Karpas-422 (cell line): ENCODE measurements around the gene TNFAIP8L2. TPM values are rescaled to one million over a fixed set of nuclear protein-coding genes. Genes with fewer than 3 reads are reported as not detected.
"Not testable (repeated sequence)": the region's sequence is repeated elsewhere in the genome, so short reads cannot be mapped to it uniquely, and the experiment has no call there.

ENCODE experiments used
- DNase-seq: peaks from one replicate; pipeline ENCODE4 v3.0.0-alpha.2; 2015
- H2AFZ ChIP-seq: fragments of 200-600 bp; sonication (generic); 2 replicates; pipeline ENCODE4 v1.6.1; 2014; ENCODE audit warnings: antibody characterized with exemption, low read length, mixed read lengths
- H3K27ac ChIP-seq: fragments of 200-600 bp; sonication (generic); 2 replicates; pipeline ENCODE4 v1.5.1; 2014; ENCODE audit warnings: mild to moderate bottlenecking, low read length, moderate library complexity
- H3K27me3 ChIP-seq: fragments of 200-600 bp; sonication (generic); 2 replicates; pipeline ENCODE4 v1.6.1; 2014; ENCODE audit warnings: low read length, mixed read lengths
- H3K36me3 ChIP-seq: fragments of 200-600 bp; sonication (generic); 2 replicates; pipeline ENCODE4 v1.6.1; 2014; ENCODE audit warnings: low read length, mixed read lengths; ENCODE audit not compliant: insufficient read depth
- H3K4me1 ChIP-seq: fragments of 200-600 bp; sonication (generic); 2 replicates; pipeline ENCODE4 v1.6.1; 2014; ENCODE audit warnings: mild to moderate bottlenecking, low read length, mixed read lengths
- H3K4me2 ChIP-seq: fragments of 200-600 bp; sonication (generic); 2 replicates; pipeline ENCODE4 v1.6.1; 2014; ENCODE audit warnings: low read length, low read depth, mild to moderate bottlenecking; ENCODE audit not compliant: poor library complexity, severe bottlenecking
- H3K4me3 ChIP-seq: fragments of 200-600 bp; sonication (generic); 2 replicates; pipeline ENCODE4 v1.5.1; 2014; ENCODE audit warnings: mild to moderate bottlenecking, antibody characterized with exemption, low read length, mixed read lengths
- H3K79me2 ChIP-seq: fragments of 200-600 bp; sonication (generic); 2 replicates; pipeline ENCODE4 v1.6.1; 2014; ENCODE audit warnings: mild to moderate bottlenecking, low read length, mixed read lengths
- H3K9ac ChIP-seq: fragments of 200-600 bp; sonication (generic); 2 replicates; pipeline ENCODE4 v1.6.0; 2014; ENCODE audit warnings: low read length
- H3K9me2 ChIP-seq: fragments of 200-600 bp; sonication (generic), shearing (Covaris generic); replicated peaks from 2 replicates; pipeline ENCODE4 v1.6.0; 2014; ENCODE audit warnings: mild to moderate bottlenecking, low read length, moderate library complexity; ENCODE audit not compliant: insufficient read depth
- H3K9me3 ChIP-seq: fragments of 300-700, 200-600 bp; sonication (generic); 2 replicates; pipeline ENCODE4 v1.6.1; 2014; ENCODE audit warnings: low read length, mixed read lengths
- H4K20me1 ChIP-seq: fragments of 200-600 bp; sonication (generic); 2 replicates; pipeline ENCODE4 v1.6.1; 2014; ENCODE audit warnings: mild to moderate bottlenecking, antibody characterized with exemption, low read length, low read depth; ENCODE audit not compliant: insufficient read depth
- total RNA-seq: library from RNA; depleted of rRNA; stranded (reverse); fragments of >200 nt; shearing (Covaris generic); gene quantifications from 2 replicates; pipeline ENCODE4 v1.2.3, GENCODE V29; 2014; ENCODE audit warnings: low replicate concordance; rRNA removed

TNFAIP8L2 gene
- total RNA-seq, 1 experiment from 2014 or later, result 30.7 TPM

DNA sequence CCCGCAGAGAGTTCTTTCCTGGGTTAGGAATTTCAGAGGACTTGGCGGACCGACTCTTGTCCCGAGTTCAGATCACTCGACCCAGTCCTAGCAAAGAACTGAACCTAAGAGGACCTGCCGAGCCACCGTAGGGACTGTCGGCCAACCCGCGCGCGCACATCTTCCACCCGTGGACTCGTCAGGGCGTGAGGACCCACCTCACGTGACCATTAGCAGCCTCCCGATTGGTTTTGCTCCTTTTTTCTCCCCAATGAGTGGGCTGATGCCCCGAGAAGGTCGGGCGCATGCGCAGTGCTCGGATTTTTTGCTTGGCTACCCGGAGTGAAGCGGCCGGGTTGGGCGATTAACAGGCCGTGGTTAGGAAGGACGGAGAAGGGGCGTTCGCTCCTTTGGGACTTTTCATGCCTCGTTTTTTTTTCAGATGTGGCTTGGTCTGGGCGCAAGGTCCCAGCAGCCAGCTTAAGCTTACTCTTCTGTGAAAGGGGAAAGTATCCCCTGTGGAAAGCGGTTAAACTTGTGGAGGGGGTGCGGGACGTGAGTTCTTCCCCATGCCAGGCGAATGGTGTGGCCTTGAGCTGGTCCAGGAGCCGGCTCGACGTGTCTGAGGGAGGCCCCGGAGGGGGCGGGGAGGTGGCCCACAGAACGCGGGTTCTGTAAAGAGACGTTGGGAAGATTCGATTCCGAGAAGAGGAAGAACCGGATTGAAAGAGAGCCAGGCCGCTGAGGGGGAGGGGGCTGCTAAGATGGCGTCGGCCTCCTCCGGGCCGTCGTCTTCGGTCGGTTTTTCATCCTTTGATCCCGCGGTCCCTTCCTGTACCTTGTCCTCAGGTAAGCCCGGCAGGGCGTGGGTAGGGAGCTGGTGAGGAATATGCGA, 42.0 kb downstream of the TNFAIP8L2 start, which contains the start of gene PIP5K1A:
TSS of gene PIP5K1A (plus strand) at position 299 of the 874 bp plus-strand sequence. CDS start at position 744, 445 bp downstream.
- H3K27me3 ChIP-seq, result no peaks in the 10 kb centered on the region
- H3K9me3 ChIP-seq, result no peaks in the 10 kb centered on the region
- H3K9ac ChIP-seq, result peak within 1 kb of the TSS; percentile 82
- H3K4me1 ChIP-seq, result peaks cover 31% of the 10 kb centered on the region
- H3K79me2 ChIP-seq, result peaks cover 50% of the 10 kb centered on the region
- peaks cover 28% of the 10 kb centered on the region for H4K20me1 ChIP-seq
- H3K9me2 ChIP-seq, result no peaks in the 10 kb centered on the region
- H3K4me2 ChIP-seq, result peak within 1 kb of the TSS; percentile 100
- DNase-seq, result peak; percentile 99
- H2AFZ ChIP-seq, result peak within 1 kb of the TSS; percentile 8; the same call in 1 of the 2 replicates
- peak within 1 kb of the TSS; percentile 94 for H3K4me3 ChIP-seq
- peaks cover 20% of the 10 kb centered on the region; the same call in 1 of the 2 replicates for H3K36me3 ChIP-seq
- peak within 1 kb of the TSS; percentile 72 for H3K27ac ChIP-seq

DNA sequence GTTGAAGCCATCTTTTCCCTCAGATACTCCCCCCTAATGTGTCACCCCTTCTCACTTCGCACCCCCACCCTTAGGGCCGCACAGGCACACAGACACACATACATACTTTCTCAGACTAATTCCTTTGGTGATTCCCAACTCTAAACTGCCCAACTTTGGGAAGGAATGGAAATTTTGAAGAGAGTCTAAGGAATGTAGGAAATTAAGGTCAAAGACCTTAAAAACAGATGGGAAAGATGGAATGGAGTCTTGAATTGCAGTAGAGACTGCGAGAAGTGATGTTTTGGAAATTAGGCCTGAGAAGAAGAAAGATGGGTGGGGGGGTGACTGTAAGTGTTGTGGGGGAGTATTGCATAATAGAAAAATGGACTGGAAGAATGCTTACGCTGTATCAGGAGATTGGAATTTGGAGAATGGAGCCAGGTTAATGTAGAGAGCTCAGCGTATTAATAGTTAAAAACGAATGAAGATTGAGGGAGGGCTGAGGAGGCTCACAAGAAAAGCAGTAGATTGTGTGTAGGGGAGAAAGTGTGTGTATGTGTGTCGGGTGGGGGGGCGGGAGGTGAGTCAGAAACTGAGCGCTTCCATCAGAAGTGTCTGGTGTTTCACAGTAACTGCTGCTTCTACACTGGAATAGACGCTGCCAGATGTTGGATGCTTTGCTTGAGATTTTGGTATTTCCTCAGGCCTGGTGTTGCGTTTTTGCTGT, 43.6 kb downstream of the TNFAIP8L2 start:
- Histone ChIP-seq H2AFZ (no peak overlapping the region), H3K4me1 (peaks cover 31% of the 10 kb centered on the region), H3K79me2 (peaks cover 65% of the 10 kb centered on the region), H4K20me1 (peaks cover 28% of the 10 kb centered on the region), H3K27me3 (no peaks in the 10 kb centered on the region), H3K9me2 (no peaks in the 10 kb centered on the region), H3K4me2 (peak overlapping the region; percentile 100), H3K9ac (peak overlapping the region; percentile 82), H3K27ac (peak overlapping the region; percentile 72), H3K36me3 (peaks cover 28% of the 10 kb centered on the region; the same call in 1 of the 2 replicates), H3K4me3 (peak overlapping the region; percentile 94), H3K9me3 (no peaks in the 10 kb centered on the region)
- DNase-seq, result no peak

GRCh38 chr1:151205381-151205965, 49.0 kb downstream of the TNFAIP8L2 start:
- H3K27me3 ChIP-seq, DNase-seq, H3K4me2 ChIP-seq, H3K4me3 ChIP-seq, H3K27ac ChIP-seq, H3K9me2 ChIP-seq, H2AFZ ChIP-seq, H3K9ac ChIP-seq, H3K4me1 ChIP-seq, H3K9me3 ChIP-seq: not testable (repeated sequence)
- peaks cover 31% of the 10 kb centered on the region for H4K20me1 ChIP-seq
- peaks cover 97% of the 10 kb centered on the region for H3K79me2 ChIP-seq
- H3K36me3 ChIP-seq, result peaks cover 42% of the 10 kb centered on the region

Other genes with a start within 250 kb of the TNFAIP8L2 start
- 47.0 and 60.1 TPM in 2 replicates for gene SETDB1, start 230.3 kb upstream of the TNFAIP8L2 start, total RNA-seq
- 91.6 and 140 TPM in 2 replicates for gene CERS2, start 181.8 kb upstream of the TNFAIP8L2 start, total RNA-seq
- gene ANXA9, start 174.4 kb upstream of the TNFAIP8L2 start, total RNA-seq, result 0.19 and 0.47 TPM in 2 replicates
- gene MINDY1, start 149.7 kb upstream of the TNFAIP8L2 start, total RNA-seq, result 9.9 and 13.0 TPM in 2 replicates
- gene PRUNE1, start 148.2 kb upstream of the TNFAIP8L2 start, total RNA-seq, result 28.8 and 35.0 TPM in 2 replicates
- gene BNIPL, start 120.1 kb upstream of the TNFAIP8L2 start, total RNA-seq, result 0.63 and 1.4 TPM in 2 replicates
- gene C1orf56, start 108.9 kb upstream of the TNFAIP8L2 start, total RNA-seq, result 2.5 and 4.6 TPM in 2 replicates
- 90.8 and 100 TPM in 2 replicates for gene CDC42SE1, start 97.0 kb upstream of the TNFAIP8L2 start, total RNA-seq
- gene MLLT11, start 96.3 kb upstream of the TNFAIP8L2 start, total RNA-seq, result 5.3 and 8.3 TPM in 2 replicates
- gene GABPB2, start 85.9 kb upstream of the TNFAIP8L2 start, total RNA-seq, result 6.7 and 6.9 TPM in 2 replicates
- 1.4 and 1.6 TPM in 2 replicates for gene SEMA6C, start 10.0 kb upstream of the TNFAIP8L2 start, total RNA-seq
- gene LYSMD1, start 9.3 kb downstream of the TNFAIP8L2 start, total RNA-seq, result 2.1 and 6.6 TPM in 2 replicates
- 78.9 and 84.1 TPM in 2 replicates for gene SCNM1, start 9.5 kb downstream of the TNFAIP8L2 start, total RNA-seq
- gene TMOD4, start 19.3 kb downstream of the TNFAIP8L2 start, total RNA-seq, result 0.52 TPM in 1 of 2 replicates, not detected in the other
- gene VPS72, start 33.5 kb downstream of the TNFAIP8L2 start, total RNA-seq, result 54.4 and 59.8 TPM in 2 replicates
- 72.8 and 75.9 TPM in 2 replicates for gene PIP5K1A, start 41.9 kb downstream of the TNFAIP8L2 start, total RNA-seq
- 99.7 and 167 TPM in 2 replicates for gene PSMD4, start 98.1 kb downstream of the TNFAIP8L2 start, total RNA-seq
- 21.3 and 33.5 TPM in 2 replicates for gene ZNF687, start 125.7 kb downstream of the TNFAIP8L2 start, total RNA-seq
- gene PI4KB, start 170.8 kb downstream of the TNFAIP8L2 start, total RNA-seq, result 29.4 and 42.6 TPM in 2 replicates
- 101 and 159 TPM in 2 replicates for gene RFX5, start 190.6 kb downstream of the TNFAIP8L2 start, total RNA-seq
- not detected in 2 replicates for gene SELENBP1, start 216.1 kb downstream of the TNFAIP8L2 start, total RNA-seq
- 346 and 381 TPM in 2 replicates for gene PSMB4, start 242.9 kb downstream of the TNFAIP8L2 start, total RNA-seq